Panc1 (cell line): ENCODE data around the gene RLN1.
"Not testable (repeated sequence)": the region's sequence is repeated elsewhere in the genome, so short reads cannot be mapped to it uniquely, and the experiment has no call there.

Source experiments
- CTCF ChIP-seq: fragments of 450-650 bp; IDR thresholded peaks from 2 replicates; pipeline ENCODE4 v1.5.1; 2017; ENCODE audit warnings: mild to moderate bottlenecking
- REST ChIP-seq, 2 experiments: IDR thresholded peaks; 2 replicates each; pipeline ENCODE4 v1.6.1; 2011 to 2012; ENCODE audit warnings: low read depth in 2 of 2, control low read depth in 1 of 2, low read length in 1 of 2, mild to moderate bottlenecking in 1 of 2, moderate library complexity in 1 of 2; ENCODE audit not compliant: insufficient read depth in 1 of 2

GRCh38 chr9:5316406-5316805, 23.3 kb downstream of the RLN1 start:
- not testable (repeated sequence) for TF ChIP-seq CTCF; REST (IDR thresholded peaks at IDR 0.05; ENCODE audit: insufficient read depth in 1 of 2, low read depth in 2 of 2, low read length in 1 of 2)
